Measurements from ENCODE around the gene ZNF618. TPM values are rescaled to one million over a fixed set of nuclear protein-coding genes. Genes with fewer than 3 reads are reported as not detected.

Gene ZNF618
- total RNA-seq, 4 donors from 2014 or later, result 2.9 to 5.8 (median 4.2) TPM

DNA sequence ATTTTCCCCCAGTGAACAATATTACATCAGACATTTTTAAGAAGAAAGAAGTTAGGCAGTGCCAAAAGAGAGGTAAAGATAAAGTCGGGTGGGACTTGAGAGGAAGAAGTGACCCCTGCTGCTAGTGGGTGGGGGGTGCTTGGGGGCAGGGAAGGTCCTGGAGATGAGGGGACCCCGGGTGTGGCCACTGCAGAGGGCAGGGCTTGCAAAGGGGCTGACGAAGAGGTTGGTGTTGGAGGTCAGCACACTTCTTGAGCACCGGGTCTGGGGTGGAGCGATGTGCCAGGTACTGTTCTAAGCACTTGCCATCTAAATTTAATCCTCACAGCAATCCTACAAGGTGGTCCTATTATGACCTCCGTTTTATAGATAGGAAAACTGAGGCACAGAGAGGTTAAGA is 140.0 kb downstream of the ZNF618 start:
- no peaks in the 10 kb centered on the region for H3K4me1 ChIP-seq
- peak in 1 of 2 donors; percentile 22 for DNase-seq (ENCODE audit: low spot score in 2 of 2)
- 87% methylated on average over 6 of the region's 6 CpGs for WGBS
- no peaks in the 10 kb centered on the region for H3K27me3 ChIP-seq
- no peak overlapping the region for H3K4me3 ChIP-seq
- no peak for TF ChIP-seq EP300 (IDR thresholded peaks at IDR 0.05)
- TF ChIP-seq, protein P1, sequence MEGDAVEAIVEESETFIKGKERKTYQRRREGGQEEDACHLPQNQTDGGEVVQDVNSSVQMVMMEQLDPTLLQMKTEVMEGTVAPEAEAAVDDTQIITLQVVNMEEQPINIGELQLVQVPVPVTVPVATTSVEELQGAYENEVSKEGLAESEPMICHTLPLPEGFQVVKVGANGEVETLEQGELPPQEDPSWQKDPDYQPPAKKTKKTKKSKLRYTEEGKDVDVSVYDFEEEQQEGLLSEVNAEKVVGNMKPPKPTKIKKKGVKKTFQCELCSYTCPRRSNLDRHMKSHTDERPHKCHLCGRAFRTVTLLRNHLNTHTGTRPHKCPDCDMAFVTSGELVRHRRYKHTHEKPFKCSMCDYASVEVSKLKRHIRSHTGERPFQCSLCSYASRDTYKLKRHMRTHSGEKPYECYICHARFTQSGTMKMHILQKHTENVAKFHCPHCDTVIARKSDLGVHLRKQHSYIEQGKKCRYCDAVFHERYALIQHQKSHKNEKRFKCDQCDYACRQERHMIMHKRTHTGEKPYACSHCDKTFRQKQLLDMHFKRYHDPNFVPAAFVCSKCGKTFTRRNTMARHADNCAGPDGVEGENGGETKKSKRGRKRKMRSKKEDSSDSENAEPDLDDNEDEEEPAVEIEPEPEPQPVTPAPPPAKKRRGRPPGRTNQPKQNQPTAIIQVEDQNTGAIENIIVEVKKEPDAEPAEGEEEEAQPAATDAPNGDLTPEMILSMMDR (IDR thresholded peaks at IDR 0.05), result no peak
- TF ChIP-seq POLR2AphosphoS5 (IDR thresholded peaks at IDR 0.05), result no peak
- TF ChIP-seq POLR2A (IDR thresholded peaks at IDR 0.05), result no peak
- no peak overlapping the region for H3K27ac ChIP-seq
- H3K36me3 ChIP-seq, result peaks cover 36% of the 10 kb centered on the region
- no peaks in the 10 kb centered on the region for H3K9me3 ChIP-seq

DNA sequence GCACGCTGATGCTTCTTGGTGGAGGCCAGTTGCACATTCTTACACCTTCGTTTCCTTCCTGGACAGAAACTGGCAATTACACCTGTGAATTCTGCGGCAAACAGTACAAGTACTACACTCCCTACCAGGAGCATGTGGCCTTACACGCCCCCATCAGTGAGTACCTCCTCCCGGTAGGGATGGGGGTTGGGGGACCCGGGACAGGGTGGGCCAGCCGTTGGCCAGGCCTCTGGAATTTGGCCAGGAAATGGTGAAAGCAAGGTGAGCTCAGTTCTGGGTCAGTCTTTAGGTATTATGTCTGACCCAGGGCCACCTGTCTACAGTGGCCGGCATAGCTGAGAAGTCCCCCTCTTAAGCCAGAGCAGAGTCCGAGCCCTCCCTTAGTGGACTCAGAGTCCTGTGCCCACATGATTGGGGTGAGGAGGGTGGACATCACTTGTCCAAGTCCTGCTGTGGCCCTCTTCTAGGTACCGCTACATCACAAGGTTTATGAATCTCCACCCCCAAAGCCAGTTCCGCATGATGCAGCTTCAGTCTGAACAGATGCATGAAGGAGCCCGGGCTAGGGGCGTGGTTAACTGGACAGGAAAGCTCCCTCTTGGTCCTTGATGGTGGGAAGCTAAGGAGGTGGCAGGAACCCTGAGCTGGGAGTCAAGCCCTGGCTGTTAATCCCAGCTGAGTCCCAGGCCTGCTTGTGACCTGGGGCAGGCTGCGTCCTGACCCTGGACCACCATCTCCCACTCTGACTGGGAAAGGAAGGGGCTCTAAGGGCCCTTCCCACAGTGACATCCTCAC is 140.7 kb downstream of the ZNF618 start:
- no peaks in the 10 kb centered on the region for H3K9me3 ChIP-seq
- WGBS, result 100% methylated on average over 6 of the region's 14 CpGs
- TF ChIP-seq POLR2A (IDR thresholded peaks at IDR 0.05), result no peak
- peak; percentile 11 to 51 for DNase-seq (ENCODE audit: low spot score in 2 of 2)
- H3K4me1 ChIP-seq, result no peaks in the 10 kb centered on the region
- no peaks in the 10 kb centered on the region for H3K27me3 ChIP-seq
- H3K27ac ChIP-seq, result no peak overlapping the region
- H3K36me3 ChIP-seq, result peaks cover 30% of the 10 kb centered on the region
- no peak overlapping the region for H3K4me3 ChIP-seq

DNA sequence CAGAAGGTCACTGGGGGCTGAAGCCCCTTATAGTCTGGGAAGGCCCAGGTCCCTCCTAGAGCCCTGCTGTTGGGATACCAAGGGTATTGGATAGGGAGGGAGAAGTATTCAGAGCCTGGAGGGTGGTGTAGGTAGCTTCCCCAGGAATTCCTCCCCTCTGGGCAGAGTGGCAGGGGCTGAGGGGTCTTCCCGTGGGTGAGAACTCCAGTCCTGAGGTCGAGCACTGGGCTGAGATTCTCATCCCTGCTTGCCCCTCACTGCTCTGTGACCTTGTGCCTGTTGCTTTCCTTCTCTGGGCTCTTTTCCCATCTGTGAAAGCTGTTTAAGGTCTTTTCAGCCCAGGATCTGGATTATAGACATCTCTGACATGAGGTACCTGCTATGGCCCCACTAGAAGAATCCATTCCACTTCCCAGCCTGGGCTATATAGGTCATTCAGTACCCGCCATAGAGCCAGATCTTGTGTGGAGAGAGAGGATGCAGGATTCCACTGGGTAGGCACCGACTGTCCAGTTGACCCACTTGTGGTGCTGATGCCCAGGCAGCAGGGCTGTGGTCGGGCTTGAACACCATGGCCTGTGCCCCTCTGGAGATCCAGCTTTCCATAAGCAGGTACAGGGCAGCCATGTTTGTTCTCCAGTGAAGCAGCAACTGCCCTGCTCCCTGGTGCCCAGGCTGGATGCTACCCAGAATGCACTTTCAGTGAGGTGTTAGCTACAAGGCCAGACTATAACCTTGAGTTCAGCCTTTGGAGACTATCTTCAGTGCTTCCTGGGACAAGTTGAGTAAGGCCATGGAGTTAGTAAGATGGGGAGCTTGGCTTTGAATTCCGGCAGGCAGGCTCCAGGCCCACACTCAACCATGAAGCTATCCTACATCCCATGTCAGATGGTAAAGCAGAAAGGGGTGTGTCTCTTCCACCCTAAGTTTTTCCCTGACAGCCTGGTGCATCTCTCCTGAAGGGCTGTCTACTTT is 141.9 kb downstream of the ZNF618 start:
- H3K36me3 ChIP-seq, result peaks cover 30% of the 10 kb centered on the region

DNA sequence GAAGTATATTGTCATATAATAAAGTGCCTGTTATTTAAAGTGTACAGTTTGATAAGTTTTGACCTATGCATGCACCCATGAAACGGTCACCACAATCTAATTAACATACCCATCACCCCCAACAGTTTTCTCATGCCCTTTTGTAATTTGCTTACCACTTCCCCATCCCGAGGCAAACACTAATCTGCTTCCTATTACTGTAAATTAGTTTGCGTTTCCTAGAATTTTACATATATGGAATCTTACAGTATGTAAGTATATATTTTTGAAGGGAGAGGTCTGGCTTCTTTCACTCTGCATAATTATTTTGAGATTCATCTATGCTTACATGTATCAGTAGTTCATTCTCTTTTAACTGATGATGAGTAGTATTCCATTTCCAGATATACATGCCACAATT is 145.5 kb downstream of the ZNF618 start:
- 91% methylated on average over 3 of the region's 3 CpGs for WGBS
- H3K9me3 ChIP-seq, result no peaks in the 10 kb centered on the region
- no peaks in the 10 kb centered on the region for H3K4me1 ChIP-seq
- H3K36me3 ChIP-seq, result peaks cover 31% of the 10 kb centered on the region
- no peaks in the 10 kb centered on the region for H3K27me3 ChIP-seq
- no peak for DNase-seq (ENCODE audit: low spot score in 2 of 2)
- no peak overlapping the region for H3K4me3 ChIP-seq
- TF ChIP-seq, protein P1 (IDR thresholded peaks at IDR 0.05), result no peak
- no peak for TF ChIP-seq POLR2AphosphoS5 (IDR thresholded peaks at IDR 0.05)
- no peak for TF ChIP-seq EP300 (IDR thresholded peaks at IDR 0.05)
- H3K27ac ChIP-seq, result no peak overlapping the region

More for the DNA sequence above, 141.9 kb downstream of the ZNF618 start:
- 96% methylated on average over 3 of the region's 6 CpGs for WGBS
- H3K27ac ChIP-seq, result no peak overlapping the region
- DNase-seq (ENCODE audit: low spot score in 2 of 2), result peak in 1 of 2 donors; percentile 25
- no peak for TF ChIP-seq POLR2AphosphoS5 (IDR thresholded peaks at IDR 0.05)
- TF ChIP-seq POLR2A (IDR thresholded peaks at IDR 0.05), result no peak
- no peak for TF ChIP-seq EP300 (IDR thresholded peaks at IDR 0.05)
- TF ChIP-seq, protein P1 (IDR thresholded peaks at IDR 0.05), result no peak
- no peak overlapping the region for H3K4me3 ChIP-seq
- no peaks in the 10 kb centered on the region for H3K27me3 ChIP-seq
- no peaks in the 10 kb centered on the region for H3K9me3 ChIP-seq
- H3K4me1 ChIP-seq, result no peaks in the 10 kb centered on the region

DNA sequence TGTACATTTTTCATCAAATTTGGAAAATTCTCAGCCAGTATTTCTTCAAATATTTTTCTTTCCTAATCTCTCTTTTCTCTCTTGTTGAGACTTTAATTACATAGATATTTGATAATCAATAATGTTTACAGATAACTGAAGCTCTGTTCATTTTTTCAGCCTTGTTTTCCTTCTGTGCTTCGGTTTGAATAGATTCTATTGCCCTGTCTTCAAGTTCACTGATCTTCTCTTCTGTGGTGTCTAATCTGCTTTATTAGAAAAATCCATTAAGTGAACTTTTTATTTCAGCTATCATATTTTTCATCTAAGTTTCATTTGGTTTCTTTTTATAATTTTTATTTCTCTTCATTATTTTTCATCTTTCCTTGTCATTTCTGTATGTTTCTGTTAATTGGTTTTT is 147.9 kb downstream of the ZNF618 start:
- DNase-seq (ENCODE audit: low spot score in 2 of 2), result no peak
- TF ChIP-seq EP300 (IDR thresholded peaks at IDR 0.05) (no peak), POLR2AphosphoS5 (IDR thresholded peaks at IDR 0.05) (no peak), POLR2A (IDR thresholded peaks at IDR 0.05) (no peak)
- TF ChIP-seq, protein P1 (IDR thresholded peaks at IDR 0.05), result no peak
- Histone ChIP-seq H3K9me3 (no peaks in the 10 kb centered on the region), H3K27me3 (no peaks in the 10 kb centered on the region), H3K4me1 (no peaks in the 10 kb centered on the region), H3K36me3 (peaks cover 12% of the 10 kb centered on the region), H3K4me3 (no peak overlapping the region), H3K27ac (no peak overlapping the region)
- 93% methylated on average over 1 of the region's 1 CpG for WGBS
